Measurements from ENCODE around the gene S100A7A.
"Not testable (repeated sequence)": the region's sequence is repeated elsewhere in the genome, so short reads cannot be mapped to it uniquely, and the experiment has no call there.

Gene S100A7A

DNA sequence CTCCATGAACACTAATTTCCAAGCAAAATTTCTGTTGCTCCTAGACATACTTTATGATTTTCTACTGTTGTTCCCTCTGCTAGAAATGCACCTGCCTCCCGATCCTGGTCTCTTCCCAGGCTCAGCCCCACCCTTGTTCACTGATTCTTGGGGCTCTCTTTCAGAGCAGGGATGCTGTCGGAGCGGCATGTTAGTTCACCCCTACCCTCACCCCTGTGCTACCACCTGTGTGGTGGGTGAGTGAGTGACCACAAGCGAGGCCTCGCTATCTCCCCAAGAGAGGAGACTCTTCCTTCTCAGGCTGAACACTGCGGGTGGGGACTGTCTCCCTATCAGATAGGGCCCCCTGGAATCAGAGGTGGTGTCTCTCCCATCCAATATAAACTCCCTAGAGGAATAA lies 20.5 kb upstream of the S100A7A start:
- no peak for DNase-seq

DNA sequence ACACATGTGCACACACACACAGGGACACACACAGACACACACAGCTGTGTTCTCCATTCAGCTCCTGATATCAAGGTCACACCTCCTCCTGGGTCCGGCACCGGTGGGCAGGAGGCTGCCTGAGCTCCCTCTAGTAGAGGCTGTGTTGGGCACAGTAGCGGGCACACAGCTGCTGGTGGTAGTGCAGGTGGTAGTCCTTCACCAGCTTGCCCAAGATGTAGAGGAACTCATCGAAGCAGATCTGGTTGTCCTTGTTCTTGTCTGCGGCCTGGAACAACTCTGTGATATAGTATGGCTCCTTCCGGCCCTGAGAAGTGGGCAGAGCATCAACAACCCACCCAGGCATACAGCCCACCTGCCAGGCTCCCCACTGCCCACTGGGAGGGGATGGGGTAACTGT lies 19.9 kb upstream of the S100A7A start:
- DNase-seq: no peak

DNA sequence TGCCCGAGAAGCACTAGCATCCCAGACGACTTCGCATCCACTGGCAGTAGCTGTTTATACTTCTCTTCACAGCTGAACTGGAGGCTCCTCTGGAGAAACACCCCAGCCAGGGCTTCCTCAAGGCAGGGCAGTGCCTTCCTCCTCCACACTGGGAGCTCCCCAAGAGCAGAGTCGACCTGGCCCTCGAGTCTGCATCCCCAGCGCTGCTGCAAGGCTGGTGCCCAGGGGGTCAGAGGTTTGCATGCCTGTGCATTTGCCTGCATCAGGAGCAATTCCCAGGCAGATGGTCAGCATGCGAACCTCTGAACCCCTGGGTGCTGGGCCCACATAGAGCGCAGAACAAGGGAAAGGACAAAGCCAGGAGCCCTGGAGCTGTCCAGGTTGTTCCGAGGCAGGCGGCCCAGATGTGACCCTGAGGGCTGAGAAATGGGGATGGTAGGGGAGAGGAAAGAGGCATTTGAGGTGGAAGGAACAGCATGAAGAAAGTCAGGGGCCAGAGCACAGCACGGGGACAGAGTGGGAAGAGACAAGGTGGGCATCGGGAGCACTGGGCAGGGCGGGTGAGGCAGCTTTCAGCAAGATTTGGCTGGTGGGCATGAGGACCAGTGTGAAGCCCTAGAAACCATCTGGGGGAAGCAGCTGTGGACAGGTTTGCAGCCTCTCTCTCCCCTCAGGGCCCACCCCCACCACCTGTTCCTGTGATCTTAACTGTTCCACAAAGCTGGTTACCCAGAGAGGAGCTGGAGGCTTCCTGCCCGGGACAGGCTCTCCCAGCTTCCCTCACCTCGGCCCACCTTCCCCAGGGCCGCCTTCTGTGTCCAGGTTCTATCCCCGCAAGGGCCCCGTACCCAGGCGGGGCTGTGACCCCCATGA lies 19.0 kb upstream of the S100A7A start:
- no peak for DNase-seq

DNA sequence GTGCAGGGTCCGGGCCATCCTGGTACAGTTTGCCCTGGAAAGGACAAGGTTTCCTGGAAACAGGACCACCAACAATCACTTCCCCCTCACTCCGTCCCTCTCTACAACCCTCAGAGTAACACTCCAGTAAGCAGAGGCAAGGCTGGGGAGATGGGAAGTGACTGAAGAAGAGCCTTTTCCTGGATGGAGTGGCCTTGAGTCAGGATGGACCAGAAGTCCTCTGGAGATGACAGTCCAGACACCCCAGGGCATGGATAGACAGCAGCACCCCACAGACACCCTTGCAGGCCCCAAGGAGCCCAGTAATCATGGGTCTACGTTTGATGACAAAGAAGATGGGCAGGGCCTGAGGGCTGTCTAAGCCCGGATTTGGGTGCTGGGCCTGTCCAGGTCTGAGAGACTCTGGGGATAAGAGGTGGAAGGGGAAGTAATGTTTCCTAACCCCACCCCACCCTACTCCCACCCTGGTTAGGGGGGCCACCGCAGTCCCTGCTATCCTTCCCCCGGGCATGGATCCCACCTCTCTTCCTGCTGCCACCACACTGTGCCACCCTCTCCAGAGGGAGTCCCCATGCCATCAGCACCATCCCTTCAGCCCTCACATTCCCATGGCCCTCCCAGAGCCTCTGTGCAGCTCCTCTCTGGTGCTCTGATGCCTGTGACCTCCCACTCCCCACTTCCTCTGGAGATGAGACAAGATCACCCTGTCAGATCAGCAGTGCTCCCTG lies 18.2 kb upstream of the S100A7A start:
- DNase-seq: no peak

DNA sequence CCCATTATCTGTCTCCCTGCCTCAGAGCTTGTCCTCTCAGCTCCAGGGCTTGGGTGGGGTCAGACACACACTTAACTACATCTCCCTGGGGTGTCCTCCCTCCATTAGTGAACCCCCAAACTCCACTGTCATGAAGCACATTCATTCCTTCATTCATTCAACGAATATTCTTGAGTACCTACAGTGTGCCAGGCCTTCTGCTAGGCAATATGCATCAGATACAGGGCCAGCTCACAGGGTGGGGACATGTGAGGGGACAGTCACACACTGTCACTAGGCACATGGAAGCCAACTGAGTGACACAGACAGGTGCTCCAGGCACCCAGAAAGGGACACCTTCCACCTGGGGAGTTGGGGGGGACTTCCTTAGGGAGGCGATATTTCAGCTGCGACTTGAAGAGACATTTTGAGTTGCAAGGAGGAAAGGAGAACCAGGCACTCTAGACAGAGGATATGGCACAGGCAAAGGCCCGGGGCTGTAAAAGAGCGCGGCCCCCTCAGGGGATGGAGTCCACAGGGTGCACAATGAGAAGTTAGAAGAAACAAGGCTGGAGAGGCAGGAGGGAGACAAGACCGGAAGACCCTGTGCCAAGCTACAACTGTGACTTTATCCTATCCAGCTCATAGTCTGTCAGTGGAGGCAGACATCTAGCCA lies 16.8 kb upstream of the S100A7A start:
- no peak for DNase-seq

DNA sequence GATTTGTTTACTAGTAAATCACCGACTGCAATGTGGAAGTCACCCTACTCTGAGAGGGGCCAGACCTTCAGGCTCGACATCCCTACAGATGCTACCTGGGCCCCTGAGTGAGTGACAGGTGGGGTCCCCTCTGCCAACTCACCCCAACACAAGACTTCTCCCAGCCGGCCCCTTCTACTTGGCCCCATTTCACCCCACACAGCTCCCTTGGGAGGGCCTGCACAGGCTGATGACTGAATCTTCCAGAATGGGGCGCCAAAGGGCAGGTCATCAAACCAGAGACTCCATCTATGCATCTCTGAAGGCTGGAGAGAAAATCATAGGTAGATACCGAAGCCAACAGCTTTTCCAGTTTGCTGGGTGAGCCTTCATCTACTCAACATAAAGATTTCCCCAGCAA lies 16.1 kb upstream of the S100A7A start:
- DNase-seq: peak; percentile 22

DNA sequence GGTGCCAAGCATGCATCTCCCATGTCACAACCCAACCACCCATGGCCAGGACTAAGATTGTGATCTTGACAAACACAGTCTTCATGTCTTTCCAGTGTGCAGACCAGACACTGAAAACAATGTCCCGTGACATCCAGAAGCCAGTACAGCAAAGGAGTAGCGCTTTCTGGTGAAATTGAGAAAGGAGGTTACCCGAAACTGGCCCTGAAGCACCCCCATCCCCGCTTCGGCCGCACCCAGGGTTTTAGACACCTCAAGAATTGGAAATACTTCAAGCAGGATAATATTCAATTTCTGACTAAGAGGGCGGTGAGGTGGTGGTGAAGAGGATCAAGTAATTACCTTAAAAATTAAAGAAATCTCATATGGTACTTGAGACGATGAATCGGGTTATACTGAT lies 14.9 kb upstream of the S100A7A start:
- no peak for DNase-seq

DNA sequence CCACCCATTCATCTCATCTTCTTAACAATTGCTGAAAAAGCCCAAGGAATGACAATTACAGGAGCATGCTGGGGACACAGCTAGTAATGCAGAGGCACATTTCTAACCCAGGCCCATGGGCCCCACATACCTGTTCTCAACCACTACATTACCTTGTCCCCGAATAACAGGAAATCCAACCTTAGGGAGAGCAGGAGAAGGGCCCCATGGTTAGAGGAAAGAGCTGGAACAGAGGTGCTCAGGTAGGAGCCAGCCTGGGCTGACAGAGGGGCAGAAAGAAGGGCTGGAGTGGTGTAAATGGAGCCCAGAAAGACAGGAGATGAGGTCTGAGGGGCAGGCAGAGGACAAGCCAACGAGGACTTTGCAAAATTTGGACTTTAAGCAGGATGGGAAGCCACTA lies 14.1 kb upstream of the S100A7A start:
- DNase-seq: no peak

DNA sequence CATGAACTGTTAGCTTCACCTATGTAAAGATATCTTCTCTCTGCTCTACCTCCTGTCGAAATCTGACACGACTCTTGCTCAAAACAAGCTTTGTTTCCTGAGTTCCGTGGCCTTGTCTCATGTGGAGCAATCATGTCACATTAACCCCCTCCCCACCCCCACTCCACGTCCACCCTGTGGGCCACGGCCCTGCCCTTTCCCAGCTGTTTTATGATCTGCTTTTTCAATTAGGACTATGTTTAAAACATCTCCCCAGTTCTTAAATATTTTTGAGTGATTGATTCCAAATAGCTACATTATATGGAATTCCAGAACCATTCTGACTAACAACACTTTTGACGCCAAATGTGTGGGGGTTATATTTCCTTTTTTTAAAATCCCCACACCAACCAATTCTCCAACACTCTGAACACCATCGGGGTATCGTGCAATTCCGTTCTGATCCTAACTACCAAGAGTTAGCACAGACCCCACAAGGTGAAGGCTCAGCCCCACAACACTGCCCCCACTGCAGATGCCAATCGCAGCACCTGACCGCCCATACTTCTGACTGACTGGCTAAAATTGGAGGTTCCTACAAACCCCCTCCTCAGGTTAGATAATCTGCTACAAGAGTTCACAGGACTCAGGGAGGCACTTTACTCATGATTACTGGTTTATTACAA lies 12.8 kb upstream of the S100A7A start:
- DNase-seq: no peak

DNA sequence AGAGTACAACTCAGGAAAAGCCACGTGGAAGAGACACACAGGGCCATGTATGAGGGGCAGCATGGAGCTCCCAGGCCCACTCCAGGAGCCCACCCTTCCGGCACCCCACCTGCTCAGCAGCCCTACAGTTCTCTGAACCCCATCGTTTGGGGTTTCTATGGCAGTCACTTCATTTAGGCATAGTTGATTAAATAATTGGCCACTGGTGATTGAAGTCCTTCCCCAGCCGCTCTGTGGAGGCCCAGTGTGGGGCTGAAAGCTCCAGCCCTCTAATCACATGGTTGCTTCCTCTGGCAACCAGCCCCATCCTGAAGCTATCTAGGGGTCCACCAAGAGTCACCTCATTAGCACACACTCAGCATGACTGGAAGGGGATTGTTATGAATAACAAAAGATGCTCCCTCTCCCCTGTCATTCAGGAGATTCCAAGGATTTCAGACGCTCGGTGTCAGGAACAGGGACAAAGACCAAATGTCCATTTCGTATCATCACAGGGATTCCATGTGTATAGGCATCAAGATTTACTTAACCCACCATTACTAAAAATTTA lies 12.2 kb upstream of the S100A7A start:
- no peak for DNase-seq

DNA sequence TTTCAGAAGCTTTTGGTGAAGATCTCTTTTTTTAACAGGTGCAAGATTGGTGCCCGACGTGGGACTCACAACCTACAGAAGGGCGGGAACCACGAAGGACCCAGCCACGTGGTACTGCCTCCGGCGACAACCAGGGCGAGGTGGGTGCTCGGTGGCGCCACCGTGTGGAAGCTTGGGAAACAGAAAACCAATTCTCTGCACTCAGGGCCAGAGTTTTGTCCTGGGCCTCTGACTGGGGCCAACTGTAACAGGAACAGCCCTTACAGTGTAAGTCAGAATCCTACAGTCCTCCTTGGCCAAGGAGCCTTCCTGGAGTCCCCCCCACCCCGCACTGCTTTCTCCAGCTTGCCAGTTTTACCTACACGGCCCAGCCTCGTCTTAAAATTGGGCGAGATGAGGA lies 11.6 kb upstream of the S100A7A start:
- DNase-seq: peak; percentile 63

DNA sequence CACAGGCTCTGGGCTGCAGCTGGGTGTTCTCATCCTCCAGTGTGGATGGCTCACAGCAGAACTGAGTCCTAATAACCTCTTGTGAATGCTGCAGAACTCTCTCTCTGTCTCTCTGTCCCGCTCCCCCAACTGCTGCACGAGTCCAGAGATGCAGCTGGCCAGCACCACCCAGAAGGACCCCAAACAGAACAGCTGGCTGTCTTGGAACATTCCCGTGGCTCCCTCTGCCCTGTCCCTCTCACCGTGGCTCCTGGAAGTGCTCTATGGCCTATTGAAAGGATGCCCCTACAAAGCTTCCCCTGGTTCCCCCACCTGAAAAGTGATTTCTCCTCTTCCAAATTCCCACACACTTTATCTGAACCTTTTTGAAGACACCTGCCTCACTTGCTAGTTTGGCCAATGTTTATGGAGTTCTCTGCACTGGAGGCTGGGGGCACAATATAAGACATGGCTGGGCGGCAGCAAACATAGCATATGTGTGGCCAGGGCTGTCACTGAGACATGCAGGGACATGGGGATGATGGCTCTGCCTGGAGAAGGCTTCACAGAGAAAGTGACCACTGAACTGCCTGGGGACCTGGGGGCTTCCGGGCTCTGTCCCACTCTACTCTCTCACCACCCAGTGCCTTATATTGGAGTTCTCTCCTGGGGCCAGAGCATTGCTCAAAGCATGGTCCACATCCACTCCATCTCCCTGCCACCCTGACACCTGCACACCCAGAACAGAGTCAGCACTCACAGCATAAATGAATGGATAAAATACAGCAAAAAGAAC lies 10.3 kb upstream of the S100A7A start:
- not testable (repeated sequence) for DNase-seq

DNA sequence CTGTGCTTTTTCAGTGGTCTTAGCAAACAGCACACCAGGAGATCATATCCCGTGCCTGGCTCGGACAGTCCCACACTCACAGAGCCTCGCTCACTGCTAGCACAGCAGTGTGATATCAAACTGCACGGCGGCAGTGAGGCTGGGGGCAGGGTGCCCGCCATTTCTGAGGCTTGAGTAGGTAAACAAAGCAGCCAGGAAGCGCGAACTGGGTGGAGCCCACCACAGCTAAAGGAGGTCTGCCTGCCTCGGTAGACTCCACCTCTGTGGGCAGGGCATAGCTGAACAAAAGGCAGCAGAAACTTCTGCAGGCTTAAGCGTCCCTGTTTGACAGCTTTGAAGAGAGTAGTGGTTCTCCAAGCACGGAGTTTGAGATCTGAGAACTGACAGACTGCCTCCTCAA lies 9.0 kb upstream of the S100A7A start:
- not testable (repeated sequence) for DNase-seq

DNA sequence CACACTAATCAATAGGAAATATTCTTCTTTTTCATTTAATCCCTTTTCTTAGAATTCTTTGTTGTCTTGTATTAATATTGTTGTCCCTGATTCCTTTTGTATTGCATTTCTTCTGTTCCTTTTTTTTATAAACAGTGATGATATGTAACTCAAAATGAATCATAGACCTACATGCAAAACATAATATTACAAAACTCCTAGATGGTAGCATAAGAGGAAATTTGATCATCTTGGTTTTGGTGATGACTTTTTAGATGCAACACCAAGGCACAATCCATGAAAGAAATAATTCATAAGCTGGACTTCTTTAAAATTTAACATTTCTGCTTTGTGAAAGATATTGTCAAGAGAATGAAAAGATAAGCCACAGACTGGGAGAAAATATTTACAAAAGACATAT lies 2.4 kb upstream of the S100A7A start:
- DNase-seq: not testable (repeated sequence)

DNA sequence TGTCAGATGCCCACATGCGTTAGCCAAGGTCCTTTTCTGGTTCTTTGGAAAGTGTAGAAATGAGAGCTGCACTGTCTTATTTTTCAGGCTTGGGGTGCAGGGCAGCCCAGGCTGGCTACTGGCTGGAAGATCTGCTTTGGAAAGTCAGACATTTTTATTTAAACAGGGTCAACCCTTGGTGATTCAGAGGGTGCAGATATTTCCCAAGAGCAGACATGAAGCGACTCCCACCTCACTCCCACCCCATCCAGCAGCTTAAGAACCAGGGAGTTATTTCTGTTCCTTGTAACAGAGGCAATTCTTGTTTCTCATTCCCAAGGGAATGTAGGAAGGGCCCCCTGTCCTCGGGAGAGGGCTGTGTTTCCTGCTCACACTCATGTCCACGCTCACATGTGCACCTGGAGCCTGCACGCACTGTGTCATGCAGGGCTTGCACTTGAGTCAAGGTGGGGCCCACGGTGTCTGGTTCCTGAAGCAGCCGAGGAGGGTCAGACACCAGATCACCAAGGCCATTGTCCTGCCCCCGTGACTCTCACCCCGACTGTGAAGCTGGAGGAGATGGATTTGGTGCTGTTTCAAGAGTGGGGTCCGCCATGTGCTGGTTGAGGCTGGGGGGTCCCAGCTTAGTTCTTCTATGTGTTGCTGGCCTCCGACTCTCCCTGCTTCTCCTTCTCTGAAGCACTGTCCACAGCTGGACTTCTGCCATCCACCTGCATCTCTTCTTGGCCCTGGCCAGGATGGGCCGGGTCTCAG lies 992 bp downstream of the S100A7A start:
- DNase-seq: no peak

DNA sequence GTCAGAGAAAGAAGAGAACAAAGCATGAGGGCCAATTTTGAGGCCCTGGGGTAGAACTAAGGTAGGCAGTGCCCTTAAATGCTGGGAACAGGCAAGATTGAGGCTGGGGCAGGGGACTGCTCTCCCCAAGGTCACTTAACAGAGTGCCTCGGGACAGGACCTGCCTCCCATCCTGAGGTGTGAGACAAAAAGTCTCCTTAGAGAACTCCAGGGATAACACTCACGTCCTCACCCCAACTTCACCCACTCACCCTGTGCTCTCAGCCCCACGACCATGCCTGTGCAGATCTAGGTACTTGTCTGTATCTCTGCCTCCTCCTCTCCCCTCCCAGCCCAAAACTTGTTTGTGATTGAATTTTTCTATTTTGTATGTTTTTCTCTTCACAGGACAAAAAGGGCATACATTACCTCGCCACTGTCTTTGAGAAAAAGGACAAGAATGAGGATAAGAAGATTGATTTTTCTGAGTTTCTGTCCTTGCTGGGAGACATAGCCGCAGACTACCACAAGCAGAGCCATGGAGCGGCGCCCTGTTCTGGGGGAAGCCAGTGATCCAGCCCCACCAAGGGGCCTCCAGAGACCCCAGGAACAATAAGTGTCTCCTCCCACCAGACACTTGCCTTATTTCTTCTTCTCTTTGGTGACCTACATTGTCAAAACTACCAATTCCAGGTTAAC lies 2.6 kb downstream of the S100A7A start:
- DNase-seq: not testable (repeated sequence)

DNA sequence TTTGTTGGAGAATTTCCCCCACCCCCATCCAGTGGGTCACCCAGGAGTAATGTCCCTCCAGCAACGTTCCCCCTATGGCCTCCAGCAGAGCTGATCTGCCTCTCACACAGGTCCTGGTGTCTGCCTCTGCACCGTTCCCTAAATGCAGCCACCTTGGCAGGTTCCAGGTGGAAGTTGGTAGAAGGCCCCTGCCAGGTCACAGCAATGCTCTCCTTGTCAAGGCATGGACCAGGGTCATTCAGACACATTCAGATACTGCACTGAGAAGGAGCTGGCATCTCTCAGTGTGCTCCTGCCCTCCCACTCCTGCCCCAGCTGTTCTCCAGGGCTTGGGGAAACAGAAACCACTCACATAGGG lies 3.1 kb downstream of the S100A7A start:
- DNase-seq: not testable (repeated sequence)

DNA sequence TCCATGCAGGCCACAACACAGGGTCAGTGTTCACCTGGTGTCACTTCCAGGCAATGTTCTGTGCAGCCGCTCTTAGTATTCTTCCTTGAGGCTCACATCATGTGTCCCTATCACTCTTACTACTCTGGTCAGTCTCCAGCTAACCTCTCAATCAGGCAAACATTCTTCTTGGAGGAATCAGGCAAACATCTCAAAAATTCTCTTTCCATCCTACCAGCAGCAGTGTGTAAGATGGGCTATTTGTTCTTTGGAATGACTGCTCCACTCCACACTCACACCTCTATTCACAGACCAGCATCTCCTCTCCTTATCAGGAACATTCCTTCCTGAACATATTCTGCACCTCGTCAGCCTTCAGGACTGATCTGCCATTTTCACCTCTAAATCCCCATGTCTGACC lies 4.0 kb downstream of the S100A7A start:
- DNase-seq: no peak

DNA sequence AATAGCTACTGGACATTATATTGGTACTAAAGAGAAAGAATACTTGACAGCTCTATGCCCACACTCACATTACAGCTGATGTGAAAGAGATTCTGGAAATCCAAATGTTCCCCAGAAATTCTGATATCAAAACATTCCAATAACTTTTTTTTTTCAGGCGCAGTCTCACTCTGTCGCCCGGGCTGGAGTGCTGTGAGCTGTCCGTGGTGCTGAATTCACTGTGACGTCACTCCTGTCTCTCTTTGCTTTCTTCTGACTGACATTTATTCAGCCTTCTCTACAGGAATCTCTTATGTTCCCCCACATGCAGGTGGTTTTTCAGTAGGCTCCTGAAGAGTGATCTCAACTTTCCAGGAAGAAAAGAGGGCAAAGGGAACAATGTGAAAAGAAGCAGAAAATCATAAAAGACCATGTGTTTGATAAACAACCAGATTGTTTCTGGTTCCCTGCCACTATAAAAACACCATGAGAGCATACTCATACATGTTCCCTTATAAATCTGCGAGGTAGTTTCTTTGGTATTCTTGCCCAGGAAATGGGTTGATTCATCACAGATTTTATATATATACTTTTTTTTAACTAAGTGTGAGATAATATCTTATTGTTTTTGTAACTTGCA lies 6.2 kb downstream of the S100A7A start:
- DNase-seq: peak; percentile 83

DNA sequence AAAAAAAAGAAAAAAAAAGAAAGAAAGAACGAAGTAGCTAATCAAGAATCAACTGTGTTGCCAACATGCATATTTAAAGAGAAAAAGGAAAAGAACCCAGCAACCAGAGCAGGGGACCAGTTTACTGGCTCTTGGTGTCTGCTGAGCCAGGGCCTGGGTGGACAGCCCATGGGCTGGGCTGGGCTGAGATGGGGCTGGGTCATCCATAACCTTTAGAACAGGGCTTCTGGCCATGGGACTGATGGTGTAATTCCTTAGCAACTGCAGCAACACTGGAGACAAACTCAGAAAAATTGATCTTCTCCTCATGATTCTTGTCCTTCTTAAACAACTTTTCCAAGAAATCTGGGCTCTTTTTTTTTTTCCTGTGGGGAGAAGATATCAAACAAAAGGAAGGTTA lies 10.5 kb downstream of the S100A7A start:
- DNase-seq: no peak

Data from RPMI8226 (cell line).